GM23338 (cell line): Measurements from ENCODE around the gene CBLL2. TPM values are rescaled to one million over a fixed set of nuclear protein-coding genes. Genes with fewer than 3 reads are reported as not detected.

Experiments
- ATAC-seq: fragments of 200-7000 bp; cut with Tn5 transposase; 3 replicates; pipeline ENCODE4 v1.9.1; 2020
- DNase-seq: peaks from one replicate; pipeline ENCODE4 v3.0.0-alpha.2; 2015; ENCODE audit warnings: low spot score
- H2AFZ ChIP-seq: fragments of 200-600 bp; sonication (generic); 2 replicates; pipeline ENCODE4 v1.8.0; 2016; ENCODE audit warnings: antibody characterized with exemption, mild to moderate bottlenecking, moderate library complexity
- H3F3A ChIP-seq: fragments of 200-600 bp; sonication (generic); replicated peaks from 2 replicates; pipeline ENCODE4 v1.8.0; 2017; ENCODE audit warnings: antibody characterized with exemption, mixed run types, low read depth
- H3K27ac ChIP-seq: fragments of 200-600 bp; sonication (generic); 2 replicates; pipeline ENCODE4 v1.6.1; 2016; ENCODE audit warnings: low read depth
- H3K27me3 ChIP-seq: fragments of 200-600 bp; sonication (generic); 2 replicates; pipeline ENCODE4 v1.8.0; 2016; ENCODE audit warnings: mild to moderate bottlenecking, mixed run types, moderate library complexity; ENCODE audit not compliant: insufficient read depth
- H3K36me3 ChIP-seq: fragments of 200-600 bp; sonication (generic); 2 replicates; pipeline ENCODE4 v1.8.0; 2016; ENCODE audit warnings: mild to moderate bottlenecking; ENCODE audit not compliant: insufficient read depth
- H3K4me1 ChIP-seq: fragments of 200-600 bp; sonication (generic); 2 replicates; pipeline ENCODE4 v1.8.0; 2016; ENCODE audit warnings: mild to moderate bottlenecking, moderate library complexity; ENCODE audit not compliant: insufficient read depth
- H3K4me2 ChIP-seq: fragments of 200-600 bp; sonication (generic); 2 replicates; pipeline ENCODE4 v1.7.1; 2017; ENCODE audit warnings: mixed run types
- H3K4me3 ChIP-seq: fragments of 200-600 bp; sonication (generic); 2 replicates; pipeline ENCODE4 v1.6.1; 2016; ENCODE audit warnings: mixed run types
- H3K79me2 ChIP-seq: fragments of 200-600 bp; sonication (generic); replicated peaks from 2 replicates; pipeline ENCODE4 v1.8.0; 2017; ENCODE audit warnings: mild to moderate bottlenecking; ENCODE audit not compliant: insufficient read depth
- H3K9me2 ChIP-seq: fragments of 200-600 bp; sonication (generic); 2 replicates; pipeline ENCODE4 v1.8.0; 2017; ENCODE audit not compliant: insufficient read depth
- H4K20me1 ChIP-seq: fragments of 200-600 bp; sonication (generic); replicated peaks from 2 replicates; pipeline ENCODE4 v1.8.0; 2017; ENCODE audit warnings: mild to moderate bottlenecking; ENCODE audit not compliant: insufficient read depth
- H3K27ac Mint-ChIP-seq: 2 replicates; pipeline ENCODE4 v1.8.0; 2020; ENCODE audit warnings: inconsistent platforms, mild to moderate bottlenecking, moderate library complexity, mixed read lengths
- H3K27me3 Mint-ChIP-seq: 3 replicates; pipeline ENCODE4 v1.8.0; 2022; ENCODE audit warnings: low read depth, mild to moderate bottlenecking, moderate library complexity, mixed read lengths, inconsistent platforms; ENCODE audit not compliant: insufficient read depth, poor library complexity
- H3K36me3 Mint-ChIP-seq: 3 replicates; pipeline ENCODE4 v1.8.0; 2021; ENCODE audit warnings: low read depth, mild to moderate bottlenecking, inconsistent platforms, moderate library complexity, mixed read lengths
- H3K4me1 Mint-ChIP-seq: 3 replicates; pipeline ENCODE4 v1.8.0; 2020; ENCODE audit warnings: mild to moderate bottlenecking, inconsistent platforms, mixed read lengths
- H3K4me3 Mint-ChIP-seq: 3 replicates; pipeline ENCODE4 v1.8.0; 2021; ENCODE audit warnings: moderate library complexity, mild to moderate bottlenecking, inconsistent platforms, mixed read lengths
- H3K9me3 Mint-ChIP-seq: 3 replicates; pipeline ENCODE4 v1.8.0; 2020; ENCODE audit warnings: moderate library complexity, mild to moderate bottlenecking, inconsistent platforms, mixed read lengths
- CREB1 ChIP-seq: fragments of 250-450 bp; sonication (Bioruptor Pico); IDR thresholded peaks from 2 replicates; pipeline ENCODE4 v1.5.0; 2020; ENCODE audit warnings: low read depth, mild to moderate bottlenecking, moderate library complexity
- EZH2 ChIP-seq: fragments of 200-600 bp; sonication (generic); IDR thresholded peaks from one replicate; pipeline ENCODE4 v1.8.0; 2017; ENCODE audit warnings: antibody characterized with exemption, mild to moderate bottlenecking, low read depth; ENCODE audit not compliant: unreplicated experiment
- EZH2phosphoT487 ChIP-seq: fragments of 200-600 bp; sonication (generic); IDR thresholded peaks from one replicate; pipeline ENCODE4 v1.8.1; 2018; ENCODE audit warnings: antibody characterized with exemption; ENCODE audit not compliant: unreplicated experiment
- STAT1 ChIP-seq: IDR thresholded peaks from one replicate; pipeline ENCODE4 v1.6.1; 2016; ENCODE audit warnings: antibody characterized with exemption; ENCODE audit not compliant: unreplicated experiment
- polyA plus RNA-seq: library from polyadenylated mRNA; unstranded; fragments of >200 nt; fragmentation: Nextera tagmentation; extraction: Ambion mirVana; gene quantifications from 2 replicates; pipeline ENCODE4 v1.2.1, GENCODE V29; 2016
- total RNA-seq: library from RNA; depleted of rRNA; stranded (reverse); fragments of >200 nt; shearing (Covaris generic); gene quantifications from 2 replicates; pipeline ENCODE4 v1.2.3, GENCODE V29; 2014; rRNA removed
- TF ChIP-seq, protein P1 (sequence below): IDR thresholded peaks from 2 replicates; pipeline ENCODE4 v1.6.1; 2016; ENCODE audit warnings: antibody characterized with exemption

Gene CBLL2
- total and polyA plus RNA-seq, 2 experiments from 2014 or later, result not detected

- TF ChIP-seq EZH2 (no peak), STAT1 (no peak), CREB1 (CRISPR knock-in tag) (no peak), EZH2phosphoT487 (no peak)
- TF ChIP-seq, protein P1, sequence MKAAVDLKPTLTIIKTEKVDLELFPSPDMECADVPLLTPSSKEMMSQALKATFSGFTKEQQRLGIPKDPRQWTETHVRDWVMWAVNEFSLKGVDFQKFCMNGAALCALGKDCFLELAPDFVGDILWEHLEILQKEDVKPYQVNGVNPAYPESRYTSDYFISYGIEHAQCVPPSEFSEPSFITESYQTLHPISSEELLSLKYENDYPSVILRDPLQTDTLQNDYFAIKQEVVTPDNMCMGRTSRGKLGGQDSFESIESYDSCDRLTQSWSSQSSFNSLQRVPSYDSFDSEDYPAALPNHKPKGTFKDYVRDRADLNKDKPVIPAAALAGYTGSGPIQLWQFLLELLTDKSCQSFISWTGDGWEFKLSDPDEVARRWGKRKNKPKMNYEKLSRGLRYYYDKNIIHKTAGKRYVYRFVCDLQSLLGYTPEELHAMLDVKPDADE, result no peak
- peaks cover 16% of the 10 kb centered on the region for H3K4me1 Mint-ChIP-seq
- Histone ChIP-seq H3K4me1 (peaks cover 10% of the 10 kb centered on the region), H3K27me3 (no peaks in the 10 kb centered on the region), H4K20me1 (no peaks in the 10 kb centered on the region), H3K36me3 (no peaks in the 10 kb centered on the region), H2AFZ (no peak overlapping the region), H3K79me2 (no peaks in the 10 kb centered on the region), H3F3A (no peaks in the 10 kb centered on the region), H3K27ac (no peak overlapping the region), H3K4me3 (no peak overlapping the region), H3K9me2 (no peaks in the 10 kb centered on the region), H3K4me2 (no peak overlapping the region)
- ATAC-seq (no peak), DNase-seq (no peak)
- no peaks in the 10 kb centered on the region for H3K36me3 Mint-ChIP-seq
- no peaks in the 10 kb centered on the region for H3K27me3 Mint-ChIP-seq
- no peak overlapping the region for H3K4me3 Mint-ChIP-seq
- no peak overlapping the region for H3K27ac Mint-ChIP-seq
- H3K9me3 Mint-ChIP-seq, result no peaks in the 10 kb centered on the region
Measured at GRCh38 chrX:22323541-22323940, 50.8 kb downstream of the CBLL2 start.

Other genes starting within 250 kb of the CBLL2 start
- gene PHEX, start 240.6 kb upstream of the CBLL2 start, total RNA-seq, result 0.21 TPM in 1 of 2 replicates, not detected in the other
- 0.05 and 0.07 TPM in 2 replicates for gene PHEX, start 240.6 kb upstream of the CBLL2 start, polyA plus RNA-seq